HUES64 (cell line): Measurements from ENCODE around the gene CACNA1C.

ENCODE experiments used
- H3K27ac ChIP-seq: 2 replicates; pipeline ENCODE4 v1.7.0; 2013; ENCODE audit warnings: low read depth, low read length, inconsistent platforms
- H3K27me3 ChIP-seq: 2 replicates; pipeline ENCODE4 v1.6.1; 2013; ENCODE audit warnings: mild to moderate bottlenecking, low read length; ENCODE audit not compliant: insufficient read depth
- H3K36me3 ChIP-seq: 2 replicates; pipeline ENCODE4 v1.6.1; 2013; ENCODE audit warnings: mild to moderate bottlenecking, low read length; ENCODE audit not compliant: insufficient read depth
- H3K4me1 ChIP-seq: 2 replicates; pipeline ENCODE4 v1.6.1; 2013; ENCODE audit warnings: mild to moderate bottlenecking, low read length, moderate library complexity; ENCODE audit not compliant: insufficient read depth
- H3K4me3 ChIP-seq: 2 replicates; pipeline ENCODE4 v1.5.1; 2013; ENCODE audit warnings: mild to moderate bottlenecking, low read length, moderate library complexity
- H3K9ac ChIP-seq: 2 replicates; pipeline ENCODE4 v1.6.1; 2013; ENCODE audit warnings: mild to moderate bottlenecking, low read depth, low read length
- H3K9me3 ChIP-seq: 2 replicates; pipeline ENCODE4 v1.6.1; 2013; ENCODE audit warnings: low read depth, low read length; ENCODE audit not compliant: insufficient read depth
- WGBS: fragments of 150-250, 120-280 bp; methylation state at CpG from one replicate; pipeline ENCODE4 v1.1.7; 2013; ENCODE audit warnings: missing lambda C conversion rate; 5-methylcytosine and 5-hydroxymethylcytosine counted together

The CACNA1C gene

DNA sequence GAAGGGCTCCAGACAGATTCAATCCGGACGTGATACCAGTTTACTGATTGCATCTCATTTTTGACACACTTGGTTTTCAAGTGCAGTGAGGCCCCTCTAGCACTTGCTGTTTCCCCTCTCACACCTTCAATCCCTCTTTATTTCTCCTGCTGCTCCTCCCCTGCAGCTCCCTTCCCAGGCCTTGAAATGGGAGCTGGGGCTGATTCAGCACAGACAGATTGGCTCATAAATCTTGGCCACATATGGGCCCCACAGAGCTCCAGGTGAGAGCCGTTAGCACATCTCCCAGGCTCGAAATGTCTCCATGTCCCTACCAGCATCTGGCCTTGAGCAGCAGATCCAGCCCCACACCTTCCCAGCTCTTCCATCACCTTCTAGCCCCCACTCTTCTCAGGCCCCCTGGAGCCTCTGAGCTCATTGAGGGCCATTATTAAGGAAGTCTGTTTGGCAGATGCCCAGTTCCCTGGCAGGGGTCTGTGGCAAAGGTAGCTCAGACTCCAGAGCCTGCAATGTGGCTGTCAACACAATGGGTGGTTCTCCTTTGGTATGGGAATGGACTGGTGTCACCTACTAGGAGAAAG lies 521.7 kb downstream of the CACNA1C start:
- Histone ChIP-seq H3K27me3 (peaks cover 2% of the 10 kb centered on the region; the same call in 1 of the 2 replicates), H3K4me1 (no peaks in the 10 kb centered on the region), H3K9me3 (no peaks in the 10 kb centered on the region), H3K9ac (no peak overlapping the region), H3K27ac (no peak overlapping the region), H3K4me3 (no peak overlapping the region), H3K36me3 (no peaks in the 10 kb centered on the region)
- WGBS: 90% methylated on average over 4 of the region's 4 CpGs

GRCh38 chr12:2575245-2575644 lies 522.5 kb downstream of the CACNA1C start:
- H3K27ac ChIP-seq: no peak overlapping the region
- no peaks in the 10 kb centered on the region for H3K4me1 ChIP-seq
- peaks cover under 1% of the 10 kb centered on the region; the same call in 1 of the 2 replicates for H3K27me3 ChIP-seq
- H3K9me3 ChIP-seq: no peaks in the 10 kb centered on the region
- 66% methylated on average over 5 of the region's 5 CpGs for WGBS
- H3K9ac ChIP-seq: no peak overlapping the region
- H3K36me3 ChIP-seq: no peaks in the 10 kb centered on the region
- no peak overlapping the region for H3K4me3 ChIP-seq

DNA sequence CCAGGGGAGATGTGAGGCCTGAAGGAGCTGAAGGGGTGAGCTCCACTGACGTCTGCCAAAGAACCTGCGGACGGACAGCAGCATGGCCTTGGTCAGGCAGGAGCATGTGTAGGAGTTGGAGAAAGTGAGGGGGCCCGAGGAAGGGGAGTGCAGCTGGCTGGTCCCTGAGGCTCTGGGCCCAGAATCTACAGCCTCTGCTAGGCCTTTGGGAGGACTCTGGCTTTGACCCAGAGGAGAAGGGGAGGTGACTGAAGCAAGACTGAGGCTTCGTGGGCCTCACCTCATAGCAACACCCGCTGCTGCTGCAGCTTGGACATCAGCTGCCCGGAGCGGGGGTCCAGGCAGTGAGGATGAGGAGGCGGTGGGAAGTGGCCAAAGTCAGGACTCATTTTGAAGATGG lies 525.4 kb downstream of the CACNA1C start:
- H3K9ac ChIP-seq: no peak overlapping the region
- H3K27ac ChIP-seq: no peak overlapping the region
- no peaks in the 10 kb centered on the region for H3K9me3 ChIP-seq
- no peak overlapping the region for H3K4me3 ChIP-seq
- H3K4me1 ChIP-seq: no peaks in the 10 kb centered on the region
- 95% methylated on average over 9 of the region's 9 CpGs for WGBS
- H3K36me3 ChIP-seq: no peaks in the 10 kb centered on the region
- peaks cover 10% of the 10 kb centered on the region for H3K27me3 ChIP-seq

DNA sequence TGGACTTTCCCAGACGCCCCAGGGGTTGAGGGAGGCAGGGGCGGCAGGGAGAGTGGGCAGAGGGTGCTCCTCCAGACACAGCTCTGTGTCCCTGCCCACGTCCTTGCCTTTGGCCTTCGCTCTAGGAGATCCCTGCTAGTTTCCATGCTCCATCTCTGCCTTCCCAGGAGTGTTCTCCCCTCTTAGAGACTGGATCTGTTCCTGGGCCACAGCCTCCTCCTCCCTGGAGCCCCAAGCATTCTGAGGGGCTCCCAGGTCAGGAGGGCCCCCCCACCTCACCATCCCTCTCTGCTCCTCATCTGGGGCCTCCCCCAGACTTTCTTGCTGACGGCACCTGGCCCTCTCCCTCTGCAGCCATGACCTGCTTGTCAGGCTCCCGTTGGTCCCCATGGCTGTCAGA lies 526.0 kb downstream of the CACNA1C start:
- Histone ChIP-seq H3K27me3 (peaks cover 15% of the 10 kb centered on the region), H3K36me3 (no peaks in the 10 kb centered on the region), H3K27ac (no peak overlapping the region), H3K4me1 (no peaks in the 10 kb centered on the region), H3K4me3 (no peak overlapping the region), H3K9me3 (no peaks in the 10 kb centered on the region), H3K9ac (no peak overlapping the region)
- WGBS: 92% methylated on average over 6 of the region's 6 CpGs

- H3K9ac ChIP-seq: no peak overlapping the region
- no peak overlapping the region for H3K27ac ChIP-seq
- H3K4me3 ChIP-seq: no peak overlapping the region
- H3K27me3 ChIP-seq: peaks cover 31% of the 10 kb centered on the region
- 73% methylated on average over 3 of the region's 3 CpGs for WGBS
- H3K9me3 ChIP-seq: no peaks in the 10 kb centered on the region
- no peaks in the 10 kb centered on the region for H3K4me1 ChIP-seq
- no peaks in the 10 kb centered on the region for H3K36me3 ChIP-seq
These were observed 528.0 kb downstream of the CACNA1C start for GRCh38 chr12:2580821-2581220.

DNA sequence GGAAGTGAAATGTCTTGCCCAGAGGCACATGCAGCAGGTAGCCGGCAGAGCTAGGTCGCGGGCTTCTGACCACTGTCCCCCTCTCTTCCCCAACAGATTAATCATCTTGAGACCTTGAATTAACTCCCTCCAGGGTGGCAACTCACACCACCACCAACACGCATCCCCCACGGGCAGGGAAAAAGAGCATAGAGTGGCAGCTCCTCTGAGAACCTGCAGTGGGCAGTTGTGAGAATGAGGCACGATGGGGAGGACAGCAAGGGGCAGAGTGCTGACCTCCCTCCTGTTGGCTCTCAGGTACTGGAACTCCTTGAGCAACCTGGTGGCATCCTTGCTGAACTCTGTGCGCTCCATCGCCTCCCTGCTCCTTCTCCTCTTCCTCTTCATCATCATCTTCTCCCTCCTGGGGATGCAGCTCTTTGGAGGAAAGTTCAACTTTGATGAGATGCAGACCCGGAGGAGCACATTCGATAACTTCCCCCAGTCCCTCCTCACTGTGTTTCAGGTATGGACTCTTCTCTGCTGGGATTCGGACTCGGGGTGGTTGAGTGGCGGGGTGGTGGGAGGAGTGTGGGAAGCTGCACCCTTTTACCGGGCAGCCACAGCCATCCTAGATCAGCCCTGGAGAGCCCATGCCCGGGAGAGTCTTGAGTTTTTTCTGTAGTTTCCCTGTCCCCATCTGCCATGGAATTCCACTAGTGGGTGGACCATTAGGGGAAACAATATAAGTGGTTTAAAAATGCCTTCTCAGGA lies 528.7 kb downstream of the CACNA1C start:
- Histone ChIP-seq H3K9me3 (no peaks in the 10 kb centered on the region), H3K27ac (no peak overlapping the region), H3K4me3 (no peak overlapping the region), H3K36me3 (no peaks in the 10 kb centered on the region), H3K9ac (no peak overlapping the region), H3K27me3 (peaks cover 31% of the 10 kb centered on the region), H3K4me1 (peaks cover 3% of the 10 kb centered on the region; the same call in 1 of the 2 replicates)
- WGBS: 88% methylated on average over 15 of the region's 15 CpGs

DNA sequence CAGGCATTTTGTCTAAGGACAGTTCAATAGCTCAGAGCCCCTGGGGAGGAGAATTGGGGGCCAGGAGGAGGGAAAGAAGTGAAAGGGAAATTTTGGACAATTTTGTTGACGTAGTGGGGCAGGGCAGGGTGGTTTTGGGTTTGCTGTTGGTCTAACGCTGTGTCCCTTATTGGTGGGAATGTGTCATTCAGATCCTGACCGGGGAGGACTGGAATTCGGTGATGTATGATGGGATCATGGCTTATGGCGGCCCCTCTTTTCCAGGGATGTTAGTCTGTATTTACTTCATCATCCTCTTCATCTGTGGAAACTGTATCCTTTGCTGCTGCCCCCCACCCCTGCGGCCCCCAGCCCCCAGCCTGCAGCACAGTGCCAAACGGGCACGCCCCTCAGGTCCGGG lies 529.8 kb downstream of the CACNA1C start:
- peaks cover 31% of the 10 kb centered on the region for H3K27me3 ChIP-seq
- peaks cover 9% of the 10 kb centered on the region; the same call in 1 of the 2 replicates for H3K4me1 ChIP-seq
- 74% methylated on average over 8 of the region's 9 CpGs for WGBS
- no peaks in the 10 kb centered on the region for H3K9me3 ChIP-seq
- H3K27ac ChIP-seq: no peak overlapping the region
- no peaks in the 10 kb centered on the region for H3K36me3 ChIP-seq
- H3K4me3 ChIP-seq: no peak overlapping the region
- H3K9ac ChIP-seq: no peak overlapping the region

- Histone ChIP-seq H3K27me3 (peaks cover 31% of the 10 kb centered on the region), H3K36me3 (no peaks in the 10 kb centered on the region), H3K27ac (no peak overlapping the region), H3K9me3 (no peaks in the 10 kb centered on the region), H3K4me3 (no peak overlapping the region), H3K4me1 (peaks cover 9% of the 10 kb centered on the region; the same call in 1 of the 2 replicates), H3K9ac (no peak overlapping the region)
- 6% methylated on average over 33 of the region's 33 CpGs for WGBS
These were observed 530.3 kb downstream of the CACNA1C start for GRCh38 chr12:2583091-2583497.

GRCh38 chr12:2583642-2584401 lies 531.0 kb downstream of the CACNA1C start:
- no peak overlapping the region for H3K4me3 ChIP-seq
- no peak overlapping the region for H3K27ac ChIP-seq
- H3K9ac ChIP-seq: no peak overlapping the region
- H3K27me3 ChIP-seq: peaks cover 31% of the 10 kb centered on the region
- WGBS: 90% methylated on average over 9 of the region's 9 CpGs
- no peaks in the 10 kb centered on the region for H3K9me3 ChIP-seq
- H3K4me1 ChIP-seq: peaks cover 9% of the 10 kb centered on the region; the same call in 1 of the 2 replicates
- no peaks in the 10 kb centered on the region for H3K36me3 ChIP-seq

DNA sequence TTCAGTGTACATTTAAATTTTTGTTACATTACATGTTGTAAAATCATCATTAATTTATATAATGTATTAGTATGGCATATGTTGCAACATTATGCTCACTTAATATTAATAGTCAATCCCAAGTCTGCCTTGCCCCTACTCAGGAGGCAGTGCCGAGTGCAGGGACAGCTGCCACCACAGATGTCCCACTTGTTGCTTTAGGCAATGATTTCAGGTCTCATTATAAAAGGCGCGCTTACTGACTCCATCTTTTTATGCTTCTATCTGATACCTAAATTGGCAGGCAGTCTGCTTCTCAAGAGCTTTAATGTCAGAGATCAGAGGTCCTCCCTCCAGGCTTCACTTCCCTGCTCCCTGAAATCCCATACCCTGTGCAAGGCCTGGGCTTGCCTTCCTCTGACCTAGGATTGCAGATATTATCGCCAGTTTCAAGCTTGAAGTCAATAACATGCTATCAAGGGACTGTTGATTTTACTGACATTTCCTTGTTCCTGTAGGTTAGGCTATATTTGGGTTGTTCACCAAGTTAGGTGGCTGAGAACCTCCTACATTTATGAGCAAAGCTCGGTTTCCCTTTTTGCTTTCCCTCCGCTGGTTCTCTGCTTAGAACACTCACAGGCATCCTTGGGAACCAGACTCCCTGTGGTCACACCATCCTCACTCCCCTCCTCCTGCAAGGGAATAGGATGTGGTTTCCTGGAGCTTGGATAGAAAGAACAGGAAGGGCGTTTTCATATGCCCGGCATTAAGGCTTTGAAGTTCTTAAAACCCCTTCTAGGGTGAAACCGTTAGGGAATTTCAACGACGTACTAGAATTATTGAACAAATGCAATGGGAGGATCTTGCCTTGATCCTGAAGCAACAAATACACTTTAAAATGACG lies 533.6 kb downstream of the CACNA1C start:
- no peaks in the 10 kb centered on the region for H3K9me3 ChIP-seq
- no peak overlapping the region for H3K27ac ChIP-seq
- peaks cover 9% of the 10 kb centered on the region; the same call in 1 of the 2 replicates for H3K4me1 ChIP-seq
- no peak overlapping the region for H3K9ac ChIP-seq
- peaks cover 31% of the 10 kb centered on the region for H3K27me3 ChIP-seq
- no peak overlapping the region for H3K4me3 ChIP-seq
- H3K36me3 ChIP-seq: no peaks in the 10 kb centered on the region
- 42% methylated on average over 12 of the region's 12 CpGs for whole genome bisulfite sequencing
